ENCODE data around the gene MRPS7.

Gene MRPS7

GRCh38 chr17:75239214-75239613, 22.5 kb upstream of the MRPS7 start:
- DNase-seq (ENCODE audit: low spot score): no peak
- TF ChIP-seq CTCF (IDR thresholded peaks at IDR 0.05): no peak
- Histone ChIP-seq H3K27ac (peak overlapping the region in 1 of 2 donors; percentile 35), H3K4me3 (no peak overlapping the region)

- TF ChIP-seq CTCF (IDR thresholded peaks at IDR 0.05): no peak
These were observed 21.8 kb upstream of the MRPS7 start for GRCh38 chr17:75239778-75240393.

GRCh38 chr17:75240394-75241142, 21.1 kb upstream of the MRPS7 start:
- H3K4me3 ChIP-seq: no peak overlapping the region
- H3K27ac ChIP-seq: peak overlapping the region in 1 of 2 donors; percentile 57
- no peak for DNase-seq (ENCODE audit: low spot score)

More at GRCh38 chr17:75239778-75240393, 21.8 kb upstream of the MRPS7 start:
- Histone ChIP-seq H3K27ac (peak overlapping the region in 1 of 2 donors; percentile 57), H3K4me3 (no peak overlapping the region)
- no peak for DNase-seq (ENCODE audit: low spot score)

GRCh38 chr17:75241143-75241430, 20.6 kb upstream of the MRPS7 start:
- Histone ChIP-seq H3K27ac (peak overlapping the region in 1 of 2 donors; percentile 57), H3K4me3 (no peak overlapping the region)
- no peak for TF ChIP-seq CTCF (IDR thresholded peaks at IDR 0.05)
- DNase-seq (ENCODE audit: low spot score): no peak

More at GRCh38 chr17:75240394-75241142, 21.1 kb upstream of the MRPS7 start:
- TF ChIP-seq CTCF (IDR thresholded peaks at IDR 0.05): no peak

- Histone ChIP-seq H3K4me3 (no peak overlapping the region), H3K27ac (peak overlapping the region in 1 of 2 donors; percentile 57)
- DNase-seq (ENCODE audit: low spot score): no peak
- no peak for TF ChIP-seq CTCF (IDR thresholded peaks at IDR 0.05)
These were observed 20.2 kb upstream of the MRPS7 start for GRCh38 chr17:75241502-75241901.

- no peak for DNase-seq (ENCODE audit: low spot score)
- Histone ChIP-seq H3K4me3 (no peak overlapping the region), H3K27ac (peak overlapping the region in 1 of 2 donors; percentile 57)
- no peak for TF ChIP-seq CTCF (IDR thresholded peaks at IDR 0.05)
These were observed 19.7 kb upstream of the MRPS7 start for GRCh38 chr17:75241996-75242460.
